GM18507 (cell line): Measurements from ENCODE around the gene ACOX3.
"Not testable (repeated sequence)": the region's sequence is repeated elsewhere in the genome, so short reads cannot be mapped to it uniquely, and the experiment has no call there.

ENCODE experiments used
- DNase-seq: peaks from one replicate; pipeline ENCODE4 v3.0.0; 2011; ENCODE audit warnings: low read depth; ENCODE audit not compliant: insufficient read length; ENCODE audit errors: extremely low spot score
- FAIRE-seq: peaks from 2 replicates; lab custom pipeline; 2011; peaks lifted over from hg19 to GRCh38; lab: Jason Lieb, UNC

ACOX3 gene

DNA sequence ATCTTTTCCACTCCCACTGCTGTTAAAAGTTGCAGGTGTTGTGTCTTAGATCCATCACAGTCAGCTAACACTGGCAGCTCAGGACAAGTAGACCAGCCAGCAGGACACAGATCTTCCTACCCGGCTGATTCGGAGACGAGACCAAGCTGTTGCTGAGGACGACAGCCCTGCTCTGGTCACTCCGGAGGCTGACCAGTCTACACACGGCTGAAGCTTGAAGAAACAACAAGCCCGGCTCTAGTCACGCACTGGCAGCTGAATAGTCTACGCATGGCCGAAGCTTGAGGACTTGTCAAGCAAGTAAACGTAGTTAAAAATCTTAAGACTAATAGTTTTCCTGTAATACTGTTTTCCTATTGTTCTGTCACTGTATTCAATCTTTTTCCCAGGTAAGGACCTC lies 1.8 kb downstream of the ACOX3 start:
- no peak for FAIRE-seq
- DNase-seq, result no peak

DNA sequence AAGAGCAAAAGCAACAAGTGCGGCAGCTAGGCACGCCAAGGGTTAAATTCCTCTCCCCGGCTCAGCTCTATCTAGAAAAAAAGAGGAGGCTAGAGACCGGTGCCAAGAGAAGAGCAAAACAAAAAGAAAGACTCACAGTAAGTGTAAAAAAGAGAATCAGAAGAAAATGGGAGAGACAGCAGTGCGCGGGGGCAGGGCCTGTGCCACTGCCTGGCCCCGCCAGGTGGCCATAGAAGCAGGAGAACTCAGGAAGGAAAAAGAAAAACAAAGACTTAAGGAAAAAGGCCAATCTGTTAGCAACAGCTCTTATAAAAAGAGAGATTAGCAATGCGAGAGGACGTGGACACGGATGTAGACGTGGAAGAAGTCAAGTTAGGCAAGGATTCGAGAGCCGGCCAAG lies 3.2 kb downstream of the ACOX3 start:
- DNase-seq (no peak), FAIRE-seq (no peak)

DNA sequence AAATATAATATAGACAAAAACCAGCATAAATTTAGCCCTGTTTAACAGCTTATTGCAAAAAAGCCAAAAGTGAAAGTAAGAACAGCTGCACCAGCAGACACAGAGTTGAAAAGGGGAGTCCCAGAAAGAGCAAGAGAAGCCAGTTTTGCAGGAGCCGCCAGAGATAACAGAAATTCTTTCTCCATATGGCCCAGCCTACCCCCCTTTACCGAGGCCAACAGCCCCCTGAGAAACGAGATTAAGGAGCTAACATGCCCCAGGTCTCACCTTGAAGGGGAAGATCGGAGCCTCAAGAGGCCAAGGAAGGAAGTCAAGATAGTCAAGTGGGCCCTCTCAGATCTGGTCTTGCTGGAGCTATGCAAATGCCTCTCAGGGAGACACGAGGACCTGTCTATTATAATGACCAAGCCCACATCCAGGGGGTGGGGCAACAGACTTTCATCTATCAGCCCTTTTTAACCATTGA lies 4.8 kb downstream of the ACOX3 start:
- DNase-seq (no peak), FAIRE-seq (peak; percentile 94)

DNA sequence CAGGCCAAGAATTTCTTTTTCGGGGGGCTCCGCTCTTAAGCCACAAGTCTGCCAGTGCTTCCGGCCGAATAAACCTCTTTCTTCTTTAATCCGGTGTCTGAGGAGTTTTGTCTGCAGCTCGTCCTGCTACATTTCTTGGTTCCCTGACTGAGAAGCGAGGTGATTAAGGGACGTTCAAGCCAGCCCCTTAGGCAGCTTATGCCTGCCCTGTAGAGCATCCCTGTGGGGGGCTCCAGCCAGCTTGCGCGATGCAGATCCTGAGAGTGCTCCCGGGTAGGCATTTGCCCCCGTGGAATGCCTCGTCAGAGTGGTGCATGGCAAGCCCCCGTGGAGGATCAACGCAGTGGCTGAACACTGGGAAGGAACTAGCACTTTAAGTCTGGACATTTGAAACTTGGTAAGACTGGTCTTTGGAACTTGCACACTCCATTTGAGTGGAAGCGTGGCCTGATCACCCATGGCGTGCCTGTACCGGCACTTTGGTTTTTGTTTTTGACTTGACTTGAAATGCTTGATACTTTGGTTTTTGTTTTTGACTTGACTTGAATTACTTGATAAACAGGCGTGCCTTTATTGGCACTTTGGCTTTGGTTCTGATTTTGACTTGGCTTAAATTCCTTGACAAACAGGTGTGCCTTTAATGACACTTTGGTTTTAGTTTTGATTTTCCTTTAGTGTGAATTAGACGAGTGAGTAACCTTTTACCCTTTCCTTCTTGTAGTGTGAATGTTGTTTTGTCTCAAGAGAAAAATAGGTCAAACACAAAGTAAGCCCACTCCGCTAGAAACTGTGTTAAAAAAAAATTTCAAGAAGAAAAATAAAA lies 6.1 kb downstream of the ACOX3 start:
- no peak for DNase-seq
- FAIRE-seq, result no peak

DNA sequence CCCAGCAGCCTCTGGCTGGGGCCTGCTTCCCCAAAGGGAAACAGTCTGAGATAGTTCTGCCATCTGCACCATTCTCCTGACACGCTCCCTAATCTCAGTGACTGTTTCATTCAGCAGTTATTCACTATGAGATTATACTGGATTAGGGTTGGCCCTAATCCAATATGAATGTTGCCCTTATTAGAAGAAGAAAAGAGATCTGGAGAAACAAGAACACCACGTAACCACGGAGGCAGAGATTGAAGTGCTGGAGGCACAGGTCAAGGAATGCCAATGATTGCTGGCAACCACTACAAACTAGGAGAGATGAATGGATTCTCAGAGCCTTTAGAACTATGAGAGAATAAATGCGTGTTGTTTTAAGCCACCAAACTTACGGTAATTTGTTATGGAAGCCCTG lies 7.4 kb downstream of the ACOX3 start:
- no peak for FAIRE-seq

DNA sequence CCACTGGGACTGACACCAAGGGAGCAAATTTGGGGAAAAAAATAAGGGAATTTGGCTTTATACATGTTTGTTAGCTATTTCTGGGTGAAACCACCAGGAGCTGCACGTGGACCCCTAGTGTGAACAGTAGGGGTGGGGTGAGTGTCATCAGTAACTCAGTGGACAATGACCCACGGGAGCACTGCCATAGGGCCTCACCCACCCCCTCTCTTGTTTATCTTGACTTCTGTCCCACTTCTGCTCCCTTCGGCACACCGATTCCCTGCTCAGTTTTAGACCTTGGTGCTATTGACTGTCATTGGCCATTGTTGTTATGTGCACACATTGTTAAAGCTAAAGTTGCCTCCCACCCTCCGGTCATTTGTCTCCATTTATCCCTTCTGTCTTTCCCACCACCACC lies 9.0 kb downstream of the ACOX3 start:
- DNase-seq, result no peak
- no peak for FAIRE-seq

More for the DNA sequence above, 7.4 kb downstream of the ACOX3 start:
- no peak for DNase-seq

DNA sequence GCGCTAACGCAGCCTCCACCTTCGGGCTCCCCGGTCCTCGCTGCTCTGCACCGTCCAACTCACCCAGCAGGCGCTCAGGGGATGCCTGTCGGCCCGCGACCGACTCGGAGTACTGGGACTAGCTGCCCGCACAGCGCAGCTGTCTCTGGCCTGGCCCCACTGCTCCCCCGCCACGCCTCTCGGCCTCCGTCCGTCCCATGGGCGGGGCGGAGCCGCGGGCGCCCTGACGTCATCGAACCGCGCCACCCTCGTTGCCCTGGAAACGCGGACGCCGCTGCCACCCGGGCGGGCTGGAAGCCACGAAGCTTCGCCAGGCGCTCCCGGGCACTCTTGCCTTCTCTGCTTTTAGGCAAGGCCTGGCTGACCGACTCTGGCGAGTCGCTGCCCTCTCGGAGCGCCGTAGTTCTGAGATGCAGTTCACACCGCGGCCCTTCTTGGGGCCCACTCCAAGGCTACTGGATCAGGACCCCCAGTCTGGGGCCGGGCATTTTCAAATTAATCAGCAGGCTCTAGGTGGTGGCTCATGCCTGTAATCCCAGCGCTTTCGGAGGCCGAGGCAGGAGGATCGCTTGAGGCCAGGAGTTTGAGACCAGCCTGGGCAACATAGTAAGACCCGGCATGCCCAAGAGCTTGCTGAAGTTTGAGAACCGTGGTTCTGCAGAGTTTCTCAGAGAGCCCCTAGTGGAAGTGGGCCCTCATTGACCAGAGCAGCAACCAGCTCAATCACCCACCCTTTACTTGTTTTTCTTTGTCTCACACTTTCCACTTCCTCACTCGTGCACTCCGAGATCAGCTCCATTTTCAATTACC lies 12.0 kb downstream of the ACOX3 start:
- FAIRE-seq (peak; percentile 86), DNase-seq (peak; percentile 88)

DNA sequence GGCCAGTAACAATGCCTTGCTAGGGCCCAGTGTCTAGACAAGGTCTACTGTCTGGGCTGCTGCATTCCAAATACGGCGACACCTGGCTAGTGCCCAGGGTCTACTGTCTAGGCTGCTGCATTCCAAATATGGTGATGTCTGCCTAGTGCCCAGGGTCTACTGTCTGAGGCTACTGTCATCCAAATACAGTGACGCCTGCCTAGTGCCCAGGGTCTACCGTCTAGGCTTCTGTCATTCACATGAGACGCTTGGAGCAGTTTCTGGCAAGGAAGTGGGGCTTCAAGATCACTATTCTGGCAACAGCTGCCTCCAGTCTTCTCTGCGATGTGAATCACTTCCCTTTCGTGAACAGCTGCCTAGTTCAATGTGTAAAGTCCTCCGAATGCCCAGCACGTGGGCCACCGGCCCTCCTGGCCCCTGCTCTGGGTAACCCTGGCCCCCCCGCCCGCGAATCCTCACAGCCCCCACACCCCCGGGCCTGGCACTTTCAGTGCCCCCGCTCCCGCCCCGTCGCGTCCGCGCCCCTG lies 12.7 kb downstream of the ACOX3 start:
- DNase-seq (no peak), FAIRE-seq (no peak)

DNA sequence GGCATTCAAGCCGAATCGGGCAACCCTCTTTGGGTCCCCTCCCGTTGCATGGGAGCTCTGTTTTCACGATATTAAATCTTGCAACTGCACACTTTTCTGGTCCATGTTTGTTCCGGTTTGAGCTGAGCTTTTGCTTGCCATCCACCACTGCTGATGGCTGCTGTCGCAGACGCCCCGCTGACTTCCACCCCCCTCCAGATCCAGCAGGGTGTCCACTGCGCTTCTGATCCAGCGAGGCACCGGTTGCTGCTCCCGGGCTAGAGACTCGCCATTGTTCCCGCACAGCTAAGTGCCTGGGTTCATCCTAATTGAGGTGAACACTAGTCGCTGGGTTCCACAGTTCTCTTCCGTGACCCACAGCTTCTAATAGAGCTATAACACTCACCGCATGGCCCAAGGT lies 13.3 kb downstream of the ACOX3 start:
- DNase-seq, result no peak
- no peak for FAIRE-seq

DNA sequence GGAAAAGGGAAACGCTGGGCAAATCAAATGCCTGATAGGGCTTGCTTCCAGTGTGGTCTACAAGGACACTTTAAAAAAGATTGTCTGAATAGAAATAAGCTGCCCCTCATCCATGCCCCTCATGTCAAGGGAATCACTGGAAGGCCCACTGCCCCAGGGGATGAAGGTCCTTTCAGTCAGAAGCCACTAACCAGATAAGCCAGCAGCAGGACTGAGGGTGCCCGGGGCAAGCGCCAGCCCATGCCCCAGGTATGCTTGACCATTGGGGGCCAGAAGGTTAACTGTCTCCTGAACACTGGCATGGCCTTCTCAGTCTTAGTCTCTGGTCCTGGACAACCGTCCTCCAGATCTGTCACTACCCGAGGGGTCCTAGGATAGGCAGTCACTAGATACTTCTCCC lies 17.7 kb downstream of the ACOX3 start:
- DNase-seq (no peak), FAIRE-seq (no peak)

DNA sequence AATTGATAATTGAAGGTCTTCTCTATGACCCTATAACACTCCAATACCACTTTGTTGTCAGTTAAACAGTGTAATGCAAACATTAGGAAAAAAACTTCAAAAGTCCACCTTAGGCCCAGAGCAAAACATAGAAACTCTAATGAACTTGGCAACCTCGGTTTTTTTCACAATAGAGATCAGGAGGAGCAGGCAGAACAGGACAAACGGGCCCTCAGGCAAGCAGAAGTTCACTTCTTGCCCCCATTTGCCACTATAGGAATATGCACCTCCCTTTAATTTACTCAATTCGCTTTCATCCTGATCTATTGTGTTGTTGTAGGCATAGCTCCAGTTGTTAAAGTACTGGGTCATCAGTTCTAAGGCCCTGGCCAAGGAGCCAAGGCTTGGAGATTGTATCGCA lies 18.2 kb downstream of the ACOX3 start:
- no peak for DNase-seq
- FAIRE-seq, result no peak

DNA sequence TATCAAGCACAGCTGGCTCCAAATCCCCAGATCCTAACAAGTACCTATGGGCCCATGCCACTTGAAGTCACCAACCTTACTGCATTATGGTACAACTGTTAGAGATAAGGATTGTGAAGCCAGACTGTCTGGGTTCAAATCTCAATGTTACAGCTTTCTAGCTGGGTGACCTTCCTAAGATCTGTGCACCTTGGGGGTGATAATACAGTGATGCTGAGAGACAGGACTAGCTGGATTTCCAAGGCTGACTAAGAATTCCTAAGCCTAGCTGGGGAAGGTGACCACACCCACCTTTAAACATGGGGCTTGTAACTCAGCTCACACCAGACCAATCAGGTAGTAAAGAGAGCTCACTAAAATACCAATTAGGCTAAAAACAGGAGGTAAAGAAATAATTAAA lies 20.4 kb downstream of the ACOX3 start:
- DNase-seq, FAIRE-seq: not testable (repeated sequence)

DNA sequence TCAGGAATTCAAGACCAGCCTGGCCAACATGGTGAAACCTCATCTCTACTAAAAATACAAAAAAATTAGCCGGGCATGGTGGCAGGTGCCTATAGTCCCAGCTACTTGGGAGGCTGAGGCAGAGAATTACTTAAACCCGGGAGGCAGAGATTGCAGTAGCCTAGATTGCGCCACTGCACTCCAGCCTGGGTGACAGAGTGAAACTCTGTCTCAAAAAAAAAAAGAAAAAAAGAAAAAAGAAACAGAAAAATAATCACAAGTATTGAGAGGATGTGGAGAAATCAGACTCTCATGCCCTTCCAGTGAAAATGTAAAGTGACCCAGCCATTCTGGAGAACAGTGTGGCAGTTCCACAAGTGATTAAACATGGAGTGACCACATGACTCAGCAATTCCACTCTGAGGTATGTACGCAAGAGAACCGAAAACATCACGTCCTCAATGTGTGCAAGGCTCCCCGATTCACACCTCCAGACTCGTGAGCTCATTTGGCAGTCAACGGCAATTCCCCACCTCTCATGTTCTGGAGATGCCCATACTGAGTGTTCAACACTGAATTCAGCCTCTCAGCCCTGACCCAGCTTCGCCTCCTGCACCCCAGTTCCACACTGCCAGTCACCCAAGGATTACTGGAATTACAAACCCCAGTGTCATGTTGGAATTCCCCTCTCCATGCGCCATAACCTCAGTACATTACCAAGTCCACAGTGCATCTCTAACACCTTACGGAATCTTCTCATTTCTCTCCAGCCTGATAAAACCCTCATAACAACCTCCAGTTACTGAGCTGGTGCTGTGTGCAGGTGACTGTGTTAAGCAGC lies 21.1 kb downstream of the ACOX3 start:
- DNase-seq (no peak), FAIRE-seq (peak; percentile 84)

DNA sequence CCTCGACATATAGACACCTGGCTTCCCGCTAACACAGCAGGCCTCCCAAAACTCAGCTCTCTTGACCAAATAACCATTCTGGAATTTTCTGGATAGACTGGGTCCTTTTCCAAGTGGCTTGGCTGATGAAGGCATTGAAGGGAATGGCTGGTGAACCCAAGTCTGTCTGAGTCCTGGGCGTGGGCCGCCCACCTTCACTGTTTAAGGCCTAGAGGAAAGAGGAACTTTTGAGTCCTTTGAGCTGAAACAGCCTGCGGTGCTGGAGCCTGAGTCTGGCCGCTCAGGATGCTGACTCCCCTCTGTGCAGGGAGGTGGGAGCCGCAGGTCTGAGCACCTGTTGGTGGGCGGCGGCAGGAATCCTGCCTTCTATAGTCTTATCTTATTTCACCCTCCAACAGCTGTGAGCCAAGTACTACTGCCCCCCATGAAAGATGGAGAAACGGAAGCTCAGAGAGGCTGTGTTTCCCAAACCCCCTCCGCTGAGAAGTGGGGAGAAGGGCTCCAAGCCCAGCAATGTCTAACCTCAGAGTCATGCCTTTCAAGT lies 23.4 kb downstream of the ACOX3 start:
- FAIRE-seq (no peak), DNase-seq (no peak)

DNA sequence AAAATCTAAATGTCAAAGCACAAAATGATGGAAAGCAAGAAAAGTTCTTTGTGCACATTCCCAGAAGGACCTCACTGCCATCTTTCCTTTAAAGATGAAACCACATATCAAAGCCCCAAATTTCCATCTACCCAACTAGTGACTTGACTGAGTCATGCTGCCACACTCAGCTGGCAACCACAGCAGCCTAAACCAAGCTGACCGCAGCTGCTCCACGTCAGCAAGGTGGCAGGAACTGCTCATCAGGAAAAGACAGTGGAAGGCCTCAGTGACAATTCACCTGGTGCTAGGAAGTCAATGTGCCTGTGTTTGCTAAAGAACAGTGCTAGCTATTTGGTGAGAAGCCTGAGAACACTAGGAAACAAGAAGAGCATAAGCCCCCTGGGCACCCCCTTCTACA lies 26.1 kb downstream of the ACOX3 start:
- DNase-seq (no peak), FAIRE-seq (no peak)

DNA sequence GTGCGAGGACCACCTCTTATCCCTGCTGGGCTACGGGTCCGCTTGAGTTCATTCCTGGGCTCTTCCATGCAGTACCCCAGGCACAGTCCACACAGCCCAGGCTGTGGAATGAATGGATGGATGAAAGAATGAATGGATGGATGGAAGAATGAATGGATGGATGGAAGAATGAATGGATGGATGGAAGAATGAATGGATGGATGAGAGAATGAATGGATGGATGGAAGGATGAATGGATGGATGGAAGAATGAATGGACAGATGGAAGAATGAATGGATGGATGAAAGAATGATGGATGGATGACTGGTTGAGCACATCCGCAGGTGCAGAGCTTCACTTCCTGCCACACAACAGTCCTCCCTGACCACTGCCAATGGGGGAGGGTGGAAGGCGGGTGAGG lies 28.2 kb downstream of the ACOX3 start:
- no peak for FAIRE-seq
- no peak for DNase-seq

DNA sequence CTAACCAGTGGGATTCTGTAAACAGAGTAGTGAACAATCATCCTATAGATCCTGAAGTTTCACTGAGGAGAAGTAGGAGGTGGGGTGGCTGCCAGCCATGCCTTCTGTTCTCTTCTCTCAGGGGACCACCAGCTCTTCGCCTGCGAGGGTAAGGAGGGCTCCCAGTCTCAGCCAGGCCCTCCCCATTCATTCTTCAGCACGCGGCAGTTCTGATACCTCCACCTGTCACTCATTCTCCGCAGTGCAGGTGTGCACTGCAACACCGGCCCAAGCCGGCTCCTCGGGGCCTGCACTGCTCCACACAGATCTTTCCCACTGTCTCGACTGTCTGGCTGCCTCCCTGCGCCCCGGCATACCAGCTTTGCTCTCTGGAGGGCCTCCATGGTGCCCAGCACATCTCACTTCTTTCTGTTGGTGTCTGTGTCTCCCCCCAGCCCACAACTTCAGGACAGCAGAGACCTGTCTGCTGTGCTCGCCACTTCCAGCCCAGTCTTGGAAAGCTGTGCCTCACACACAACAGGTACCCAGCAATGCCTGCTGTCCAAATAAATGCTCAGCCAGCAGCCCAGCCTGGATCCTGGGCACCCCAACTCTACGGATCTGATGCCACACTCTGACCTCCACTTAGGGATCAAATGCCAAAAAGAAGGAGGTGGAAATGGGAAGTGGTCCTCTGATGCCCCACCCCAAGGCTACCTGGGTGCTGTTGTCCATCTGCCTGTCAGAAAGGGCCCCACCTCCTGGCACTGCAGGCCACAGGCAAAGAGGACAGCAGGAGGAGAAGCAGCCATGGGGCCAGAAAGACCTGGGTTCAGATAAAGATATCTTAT lies 29.0 kb downstream of the ACOX3 start:
- FAIRE-seq, result no peak
- no peak for DNase-seq

DNA sequence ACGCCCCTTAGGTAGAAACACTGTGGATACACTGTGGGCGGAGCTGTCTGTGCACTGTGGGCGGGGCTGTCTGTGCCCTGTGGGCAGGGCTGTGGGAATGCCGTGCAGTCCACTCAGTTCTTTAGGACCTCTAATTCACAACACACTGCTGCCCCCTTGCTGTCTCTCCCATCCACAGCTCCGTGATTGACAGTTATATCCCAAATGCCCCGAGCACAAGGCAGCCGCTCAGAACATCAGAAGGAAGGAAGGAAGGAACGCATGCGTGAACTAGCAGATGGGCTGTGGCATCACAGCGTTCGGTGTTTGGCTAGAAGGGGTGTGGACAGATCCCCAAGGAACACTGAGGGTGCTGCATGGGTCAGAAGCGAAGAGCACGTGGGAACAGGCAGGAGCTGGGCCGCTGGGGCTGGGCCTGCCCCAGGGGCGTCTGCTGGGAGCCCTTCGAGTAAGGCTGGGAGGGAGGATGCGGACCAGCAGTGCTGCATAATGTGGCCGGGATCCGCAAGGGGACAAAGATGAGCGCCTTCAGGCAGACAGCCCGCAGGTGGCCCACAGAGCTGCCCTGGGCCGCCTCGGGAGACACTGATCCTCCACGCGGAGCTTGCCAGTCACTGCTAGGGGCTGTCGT lies 29.8 kb downstream of the ACOX3 start:
- no peak for FAIRE-seq

More for the DNA sequence above, 29.8 kb downstream of the ACOX3 start:
- DNase-seq, result no peak
